Astrocyte (in vitro differentiated cells and primary cell): ENCODE results near the gene TUBGCP5. TPM values are rescaled to one million over a fixed set of nuclear protein-coding genes. Genes with fewer than 3 reads are reported as not detected.

Experiments
- DNase-seq: peaks from one replicate; pipeline ENCODE4 v3.0.0-alpha.2; 2010; ENCODE audit warnings: low read depth
- FAIRE-seq: peaks from 2 replicates; lab custom pipeline; 2011; peaks lifted over from hg19 to GRCh38; lab: Jason Lieb, UNC
- H2AFZ ChIP-seq: 2 replicates; pipeline ENCODE4 v1.6.0; 2012; ENCODE audit warnings: low read depth, low read length, inconsistent platforms
- H3K27ac ChIP-seq: 2 replicates; pipeline ENCODE4 v1.5.1; 2011; ENCODE audit warnings: low read depth, low read length, inconsistent platforms
- H3K27me3 ChIP-seq: 2 replicates; pipeline ENCODE4 v1.6.0; 2011; ENCODE audit warnings: low read length, inconsistent platforms; ENCODE audit not compliant: insufficient read depth
- H3K36me3 ChIP-seq: 2 replicates; pipeline ENCODE4 v1.5.1; 2011; ENCODE audit warnings: low read length, inconsistent platforms; ENCODE audit not compliant: insufficient read depth
- H3K4me1 ChIP-seq: 2 replicates; pipeline ENCODE4 v1.5.1; 2011; ENCODE audit warnings: low read length, inconsistent platforms; ENCODE audit not compliant: insufficient read depth
- H3K4me2 ChIP-seq: 2 replicates; pipeline ENCODE4 v1.6.0; 2012; ENCODE audit warnings: low read length, inconsistent platforms
- H3K4me3 ChIP-seq: 2 replicates; pipeline ENCODE4 v1.5.1; 2011; ENCODE audit warnings: low read depth, mild to moderate bottlenecking, low read length, inconsistent platforms; ENCODE audit not compliant: insufficient read depth
- H3K79me2 ChIP-seq: 2 replicates; pipeline ENCODE4 v1.6.0; 2012; ENCODE audit warnings: mild to moderate bottlenecking, low read length, inconsistent platforms; ENCODE audit not compliant: insufficient read depth
- H3K9ac ChIP-seq: 2 replicates; pipeline ENCODE4 v1.6.0; 2012; ENCODE audit warnings: mild to moderate bottlenecking, low read length, inconsistent platforms
- H3K9me3 ChIP-seq: 2 replicates; pipeline ENCODE4 v1.5.1; 2012; ENCODE audit warnings: low read depth, mild to moderate bottlenecking, low read length, inconsistent platforms; ENCODE audit not compliant: insufficient read depth
- H4K20me1 ChIP-seq: 2 replicates; pipeline ENCODE4 v1.6.0; 2012; ENCODE audit warnings: low read length, inconsistent platforms; ENCODE audit not compliant: insufficient read depth
- H3K27ac Mint-ChIP-seq: one replicate; pipeline ENCODE4 v1.8.0; 2021; ENCODE audit warnings: mild to moderate bottlenecking, mixed read lengths; ENCODE audit not compliant: unreplicated experiment
- H3K27me3 Mint-ChIP-seq: one replicate; pipeline ENCODE4 v1.8.0; 2021; ENCODE audit warnings: low read depth, mixed read lengths; ENCODE audit not compliant: unreplicated experiment
- H3K36me3 Mint-ChIP-seq: one replicate; pipeline ENCODE4 v1.8.0; 2021; ENCODE audit warnings: low read depth, mixed read lengths; ENCODE audit not compliant: unreplicated experiment
- H3K4me1 Mint-ChIP-seq: one replicate; pipeline ENCODE4 v1.8.0; 2021; ENCODE audit warnings: low read depth, mixed read lengths; ENCODE audit not compliant: unreplicated experiment
- H3K4me3 Mint-ChIP-seq: one replicate; pipeline ENCODE4 v1.8.0; 2021; ENCODE audit warnings: mild to moderate bottlenecking, moderate library complexity, mixed read lengths; ENCODE audit not compliant: unreplicated experiment
- H3K9me3 Mint-ChIP-seq: one replicate; pipeline ENCODE4 v1.8.0; 2021; ENCODE audit warnings: mild to moderate bottlenecking, mixed read lengths; ENCODE audit not compliant: unreplicated experiment
- EZH2 ChIP-seq: IDR thresholded peaks from 2 replicates; pipeline ENCODE4 v1.6.1; 2012; ENCODE audit warnings: mild to moderate bottlenecking, low read length, inconsistent platforms; ENCODE audit not compliant: insufficient read depth
- total RNA-seq: library from RNA; stranded (reverse); gene quantifications from 2 replicates; pipeline ENCODE4 v1.2.1, GENCODE V29; 2021
- TF ChIP-seq, protein P1 (sequence below): IDR thresholded peaks from 2 replicates; pipeline ENCODE4 v1.5.1; 2011; ENCODE audit warnings: low read depth, mild to moderate bottlenecking, inconsistent platforms, low read length, moderate library complexity; ENCODE audit not compliant: insufficient read depth

The TUBGCP5 gene
- total RNA-seq, 1 donor from 2014 or later: 13.8 TPM

DNA sequence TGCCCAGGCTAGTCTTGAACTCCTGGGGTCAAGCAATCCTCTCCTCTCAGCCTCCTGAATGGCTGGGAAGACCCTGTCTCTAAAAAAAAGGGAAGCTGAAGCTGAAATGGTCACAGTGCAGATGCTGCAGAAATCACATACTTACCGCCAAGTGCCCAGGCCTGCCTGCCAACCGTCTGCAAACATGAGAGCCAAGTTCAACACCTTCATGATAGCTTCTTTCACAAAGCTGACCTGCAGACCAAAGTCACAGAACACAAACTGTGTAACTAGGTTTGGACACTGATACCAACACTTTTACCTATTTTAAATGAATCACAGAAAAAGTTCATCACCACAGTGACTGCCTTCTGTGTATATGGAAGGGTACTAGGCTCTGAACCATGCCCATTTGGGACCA is 36.4 kb downstream of the TUBGCP5 start:
- Mint-ChIP-seq H3K4me3 (no peak overlapping the region), H3K27ac (no peak overlapping the region), H3K27me3 (no peaks in the 10 kb centered on the region), H3K9me3 (no peaks in the 10 kb centered on the region), H3K36me3 (peaks cover 15% of the 10 kb centered on the region), H3K4me1 (no peaks in the 10 kb centered on the region)
- H3K4me1 ChIP-seq: no peaks in the 10 kb centered on the region
- H3K4me3 ChIP-seq: no peak overlapping the region
- H3K36me3 ChIP-seq: peaks cover 40% of the 10 kb centered on the region
- H4K20me1 ChIP-seq: peaks cover 5% of the 10 kb centered on the region
- FAIRE-seq (no peak), DNase-seq (no peak)
- no peaks in the 10 kb centered on the region for H3K79me2 ChIP-seq
- H2AFZ ChIP-seq: no peak overlapping the region
- H3K27ac ChIP-seq: no peak overlapping the region
- H3K9ac ChIP-seq: no peak overlapping the region
- TF ChIP-seq, protein P1, sequence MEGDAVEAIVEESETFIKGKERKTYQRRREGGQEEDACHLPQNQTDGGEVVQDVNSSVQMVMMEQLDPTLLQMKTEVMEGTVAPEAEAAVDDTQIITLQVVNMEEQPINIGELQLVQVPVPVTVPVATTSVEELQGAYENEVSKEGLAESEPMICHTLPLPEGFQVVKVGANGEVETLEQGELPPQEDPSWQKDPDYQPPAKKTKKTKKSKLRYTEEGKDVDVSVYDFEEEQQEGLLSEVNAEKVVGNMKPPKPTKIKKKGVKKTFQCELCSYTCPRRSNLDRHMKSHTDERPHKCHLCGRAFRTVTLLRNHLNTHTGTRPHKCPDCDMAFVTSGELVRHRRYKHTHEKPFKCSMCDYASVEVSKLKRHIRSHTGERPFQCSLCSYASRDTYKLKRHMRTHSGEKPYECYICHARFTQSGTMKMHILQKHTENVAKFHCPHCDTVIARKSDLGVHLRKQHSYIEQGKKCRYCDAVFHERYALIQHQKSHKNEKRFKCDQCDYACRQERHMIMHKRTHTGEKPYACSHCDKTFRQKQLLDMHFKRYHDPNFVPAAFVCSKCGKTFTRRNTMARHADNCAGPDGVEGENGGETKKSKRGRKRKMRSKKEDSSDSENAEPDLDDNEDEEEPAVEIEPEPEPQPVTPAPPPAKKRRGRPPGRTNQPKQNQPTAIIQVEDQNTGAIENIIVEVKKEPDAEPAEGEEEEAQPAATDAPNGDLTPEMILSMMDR: no peak
- no peak for TF ChIP-seq EZH2
- no peak overlapping the region for H3K4me2 ChIP-seq
- H3K9me3 ChIP-seq: no peaks in the 10 kb centered on the region
- no peaks in the 10 kb centered on the region for H3K27me3 ChIP-seq

DNA sequence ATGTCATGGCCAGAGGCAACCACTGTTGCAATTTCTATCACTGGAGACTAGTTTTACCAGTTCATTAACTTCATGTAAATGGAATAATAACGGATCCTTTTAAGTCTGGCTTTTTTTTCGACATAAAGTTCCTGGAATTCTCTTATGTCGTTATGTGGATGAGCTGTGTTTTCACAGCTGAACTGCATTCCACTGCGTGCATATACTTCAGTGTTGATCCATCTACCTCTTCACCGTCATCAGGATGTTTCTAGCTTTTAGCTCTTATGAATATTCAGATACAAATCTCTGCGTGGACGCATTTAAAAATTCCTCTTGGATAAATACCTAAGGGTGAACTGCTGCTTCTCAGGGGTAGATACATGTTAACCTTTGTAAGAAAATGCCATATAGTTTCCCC is 43.6 kb downstream of the TUBGCP5 start:
- H3K27me3 ChIP-seq: no peaks in the 10 kb centered on the region
- H3K4me3 Mint-ChIP-seq: no peak overlapping the region
- H3K4me3 ChIP-seq: no peak overlapping the region
- no peaks in the 10 kb centered on the region for H4K20me1 ChIP-seq
- no peak overlapping the region for H3K9ac ChIP-seq
- no peak for DNase-seq
- no peaks in the 10 kb centered on the region for H3K4me1 ChIP-seq
- H3K4me2 ChIP-seq: no peak overlapping the region
- peaks cover 10% of the 10 kb centered on the region for H3K4me1 Mint-ChIP-seq
- H2AFZ ChIP-seq: no peak overlapping the region
- H3K27ac ChIP-seq: no peak overlapping the region
- no peak overlapping the region for H3K27ac Mint-ChIP-seq
- no peaks in the 10 kb centered on the region for H3K9me3 ChIP-seq
- H3K9me3 Mint-ChIP-seq: no peaks in the 10 kb centered on the region
- no peaks in the 10 kb centered on the region for H3K27me3 Mint-ChIP-seq
- peaks cover 5% of the 10 kb centered on the region for H3K36me3 Mint-ChIP-seq
- no peak for FAIRE-seq
- peaks cover 12% of the 10 kb centered on the region for H3K36me3 ChIP-seq
- TF ChIP-seq, protein P1: no peak
- no peak for TF ChIP-seq EZH2
- no peaks in the 10 kb centered on the region for H3K79me2 ChIP-seq

DNA sequence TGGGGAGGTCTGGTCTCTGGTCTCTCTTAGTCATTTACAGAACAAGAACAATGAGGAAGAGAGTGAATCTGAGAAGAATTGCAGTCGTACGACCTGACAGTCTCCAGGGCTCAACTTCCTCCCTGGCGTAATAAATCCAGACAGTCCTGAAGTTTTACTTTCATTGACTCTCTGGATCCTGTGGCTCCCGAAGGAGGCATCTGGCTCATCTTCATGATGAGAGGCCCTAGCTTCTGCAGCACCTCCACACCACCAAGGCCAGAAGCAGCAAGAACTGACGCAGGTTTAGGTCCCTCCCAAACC is 47.4 kb downstream of the TUBGCP5 start:
- Histone ChIP-seq H3K4me1 (no peaks in the 10 kb centered on the region), H3K4me3 (no peak overlapping the region), H2AFZ (no peak overlapping the region), H3K36me3 (peaks cover 5% of the 10 kb centered on the region), H3K4me2 (no peak overlapping the region), H3K9ac (no peak overlapping the region), H3K79me2 (no peaks in the 10 kb centered on the region), H4K20me1 (no peaks in the 10 kb centered on the region), H3K9me3 (no peaks in the 10 kb centered on the region), H3K27me3 (no peaks in the 10 kb centered on the region), H3K27ac (no peak overlapping the region)
- TF ChIP-seq EZH2: no peak
- peak overlapping the region; percentile 63 for H3K27ac Mint-ChIP-seq
- H3K4me3 Mint-ChIP-seq: no peak overlapping the region
- H3K36me3 Mint-ChIP-seq: peaks cover 10% of the 10 kb centered on the region
- no peak for DNase-seq
- no peak for FAIRE-seq
- H3K9me3 Mint-ChIP-seq: peaks cover 7% of the 10 kb centered on the region
- peaks cover 2% of the 10 kb centered on the region for H3K27me3 Mint-ChIP-seq
- H3K4me1 Mint-ChIP-seq: peaks cover 22% of the 10 kb centered on the region
